ENCODE results near the gene LRRC55. TPM values are rescaled to one million over a fixed set of nuclear protein-coding genes. Genes with fewer than 3 reads are reported as not detected.

Gene LRRC55
- total and polyA plus RNA-seq, 2 experiments from 2014 or later, result 0.21 TPM; not detected in 1

- no peak for TF ChIP-seq CTCF (IDR thresholded peaks at IDR 0.05; ENCODE audit: low read depth, low read length)
Observed at GRCh38 chr11:57191311-57192219, 9.8 kb downstream of the LRRC55 start.

GRCh38 chr11:57192316-57192715 lies 10.6 kb downstream of the LRRC55 start:
- no peaks in the 10 kb centered on the region for H3K4me1 ChIP-seq (ENCODE audit: low read depth)
- TF ChIP-seq CTCF (IDR thresholded peaks at IDR 0.05; ENCODE audit: low read depth, low read length), result no peak
- H3K27me3 ChIP-seq, result no peaks in the 10 kb centered on the region
- no peak overlapping the region for H3K27ac ChIP-seq
- H3K4me3 ChIP-seq, result no peak overlapping the region
- no peaks in the 10 kb centered on the region for H3K36me3 ChIP-seq
- DNase-seq (ENCODE audit: low read depth in 1 of 2, low spot score in 1 of 2), result no peak
- H3K9me3 ChIP-seq (ENCODE audit: low read depth), result no peaks in the 10 kb centered on the region

More at GRCh38 chr11:57191311-57192219, 9.8 kb downstream of the LRRC55 start:
- Histone ChIP-seq H3K4me3 (no peak overlapping the region), H3K9me3 (ENCODE audit: low read depth) (no peaks in the 10 kb centered on the region), H3K4me1 (ENCODE audit: low read depth) (no peaks in the 10 kb centered on the region), H3K36me3 (no peaks in the 10 kb centered on the region), H3K27ac (no peak overlapping the region), H3K27me3 (no peaks in the 10 kb centered on the region)
- DNase-seq (ENCODE audit: low read depth in 1 of 2, low spot score in 1 of 2), result no peak

- Histone ChIP-seq H3K27me3 (no peaks in the 10 kb centered on the region), H3K9me3 (ENCODE audit: low read depth) (no peaks in the 10 kb centered on the region), H3K4me3 (no peak overlapping the region), H3K36me3 (no peaks in the 10 kb centered on the region), H3K27ac (no peak overlapping the region), H3K4me1 (ENCODE audit: low read depth) (no peaks in the 10 kb centered on the region)
- no peak for TF ChIP-seq CTCF (IDR thresholded peaks at IDR 0.05; ENCODE audit: low read depth, low read length)
- no peak for DNase-seq (ENCODE audit: low read depth in 1 of 2, low spot score in 1 of 2)
Observed at GRCh38 chr11:57196596-57196995, 14.8 kb downstream of the LRRC55 start.

DNA sequence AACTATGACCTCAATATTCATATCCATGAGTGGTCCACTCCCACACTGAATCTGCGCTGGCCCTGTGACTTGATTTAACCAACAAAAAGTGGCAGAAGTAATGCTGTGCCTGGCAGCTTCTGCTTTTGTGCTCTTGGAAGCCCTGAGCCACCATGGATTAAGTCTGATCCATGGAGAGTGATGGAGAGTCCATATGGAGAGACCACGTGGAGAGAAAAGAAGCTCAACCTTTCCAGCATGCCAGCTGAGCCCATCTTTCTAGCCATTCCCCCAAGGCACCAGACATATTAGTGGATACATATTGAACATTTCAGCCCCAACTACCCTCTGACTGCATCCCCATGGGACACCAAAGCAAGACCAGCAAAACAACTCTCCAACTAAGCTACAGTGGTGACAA lies 16.0 kb downstream of the LRRC55 start:
- no peak overlapping the region for H3K27ac ChIP-seq
- no peaks in the 10 kb centered on the region for H3K9me3 ChIP-seq (ENCODE audit: low read depth)
- DNase-seq (ENCODE audit: low read depth in 1 of 2, low spot score in 1 of 2), result no peak
- no peaks in the 10 kb centered on the region for H3K4me1 ChIP-seq (ENCODE audit: low read depth)
- no peaks in the 10 kb centered on the region for H3K27me3 ChIP-seq
- no peak overlapping the region for H3K4me3 ChIP-seq
- TF ChIP-seq CTCF (IDR thresholded peaks at IDR 0.05; ENCODE audit: low read depth, low read length), result no peak
- no peaks in the 10 kb centered on the region for H3K36me3 ChIP-seq

DNA sequence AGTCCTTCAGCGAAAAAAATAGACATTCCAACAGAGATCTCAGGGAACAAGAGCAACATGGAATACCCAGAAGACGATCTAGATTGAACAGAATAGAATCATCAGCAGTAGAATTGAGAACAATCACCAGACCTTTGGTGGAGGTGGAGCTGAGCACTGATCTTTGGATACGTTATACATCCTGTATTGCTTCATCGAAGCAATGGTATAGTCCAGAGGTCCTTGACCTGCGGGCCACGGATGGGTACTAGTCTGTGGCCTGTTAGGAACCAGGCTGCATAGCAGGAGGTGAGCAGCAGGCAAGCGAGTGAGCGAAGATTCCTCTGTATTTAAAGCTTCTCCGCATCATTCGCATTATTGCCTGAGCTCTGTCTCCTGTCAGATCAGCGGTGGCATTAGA lies 17.6 kb downstream of the LRRC55 start:
- H3K27ac ChIP-seq, result no peak overlapping the region
- no peaks in the 10 kb centered on the region for H3K36me3 ChIP-seq
- H3K27me3 ChIP-seq, result no peaks in the 10 kb centered on the region
- H3K4me1 ChIP-seq (ENCODE audit: low read depth), result no peaks in the 10 kb centered on the region
- H3K9me3 ChIP-seq (ENCODE audit: low read depth), result no peaks in the 10 kb centered on the region
- H3K4me3 ChIP-seq, result no peak overlapping the region
- DNase-seq (ENCODE audit: low read depth in 1 of 2, low spot score in 1 of 2), result no peak
- no peak for TF ChIP-seq CTCF (IDR thresholded peaks at IDR 0.05; ENCODE audit: low read depth, low read length)
